ENCODE results near the gene PPP1CC.
"Not testable (repeated sequence)": the region's sequence is repeated elsewhere in the genome, so short reads cannot be mapped to it uniquely, and the experiment has no call there.

The PPP1CC gene

DNA sequence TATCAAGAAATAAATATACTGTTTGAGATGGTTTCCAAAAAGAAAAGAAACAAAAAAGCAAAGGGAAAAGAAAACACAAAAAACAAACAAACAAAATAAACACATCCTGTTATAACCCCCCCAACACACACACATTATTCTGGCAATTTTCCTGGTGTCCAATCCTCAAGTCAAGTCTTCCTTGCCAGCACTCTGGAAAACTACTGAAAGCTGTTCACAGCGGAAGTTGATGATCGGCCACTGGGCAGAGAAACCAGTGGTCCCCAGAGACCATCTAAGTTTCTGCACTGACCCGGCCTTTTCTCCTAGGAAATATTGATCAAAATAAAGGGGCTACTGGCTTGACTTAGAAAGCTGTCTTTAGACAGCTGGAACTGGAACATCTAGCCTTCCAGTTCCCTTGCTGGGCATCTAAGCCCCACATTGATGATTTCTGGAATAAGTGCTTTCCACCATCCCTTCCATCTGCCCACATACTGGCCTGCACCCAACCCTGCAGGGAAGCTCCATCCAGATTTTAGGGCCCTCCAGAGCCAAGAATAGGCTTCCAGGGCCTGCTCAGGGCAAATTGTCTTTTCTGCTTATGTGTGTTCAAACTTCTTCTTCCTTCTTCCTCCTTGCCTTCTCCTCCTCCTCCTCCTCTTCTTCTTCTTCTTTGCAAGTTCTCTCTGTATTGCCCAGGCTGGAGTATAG is 11.6 kb upstream of the PPP1CC start:
- DNase-seq (ENCODE audit: low spot score), result no peak

GRCh38 chr12:110750784-110751461 is 8.2 kb upstream of the PPP1CC start:
- DNase-seq (ENCODE audit: low spot score), result no peak

GRCh38 chr12:110746550-110746949 is 3.9 kb upstream of the PPP1CC start:
- DNase-seq (ENCODE audit: low spot score), result no peak

- DNase-seq (ENCODE audit: low spot score), result no peak
Measured at GRCh38 chr12:110745542-110746284, 3.0 kb upstream of the PPP1CC start.

DNA sequence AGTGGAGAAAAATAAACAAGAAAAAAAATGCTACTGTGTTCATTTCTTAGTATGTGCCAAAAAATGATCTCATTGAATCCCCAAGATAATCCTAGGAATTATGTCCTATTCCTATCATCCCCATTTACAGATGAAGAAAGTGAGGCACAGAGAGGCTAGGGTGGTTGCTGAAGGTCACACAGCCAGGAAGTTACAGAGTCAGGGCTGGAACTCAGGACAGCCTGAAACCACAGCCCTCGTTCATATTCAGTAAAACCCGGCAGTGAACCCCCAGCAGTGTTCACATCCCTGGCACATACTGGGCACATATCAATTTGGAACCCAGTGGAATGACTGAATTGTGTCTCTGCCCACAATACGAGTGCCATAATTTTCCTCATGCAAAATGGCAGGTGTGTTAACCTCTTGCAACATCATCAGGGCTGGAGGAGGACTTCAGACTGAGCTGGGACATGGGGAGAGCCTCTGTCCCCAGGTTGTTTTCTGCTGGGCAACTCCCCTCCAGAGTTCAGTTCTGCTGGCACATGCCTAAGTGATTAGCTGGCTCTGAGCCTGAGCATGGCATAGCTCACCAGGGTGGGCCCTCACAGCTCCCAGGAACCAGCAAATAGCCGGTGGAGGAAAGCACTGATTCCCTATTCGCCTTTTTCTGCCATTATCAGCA is 2.0 kb upstream of the PPP1CC start:
- DNase-seq (ENCODE audit: low spot score), result no peak

GRCh38 chr12:110744151-110744571 is 1.5 kb upstream of the PPP1CC start:
- peak; percentile 94 for DNase-seq (ENCODE audit: low spot score)

DNA sequence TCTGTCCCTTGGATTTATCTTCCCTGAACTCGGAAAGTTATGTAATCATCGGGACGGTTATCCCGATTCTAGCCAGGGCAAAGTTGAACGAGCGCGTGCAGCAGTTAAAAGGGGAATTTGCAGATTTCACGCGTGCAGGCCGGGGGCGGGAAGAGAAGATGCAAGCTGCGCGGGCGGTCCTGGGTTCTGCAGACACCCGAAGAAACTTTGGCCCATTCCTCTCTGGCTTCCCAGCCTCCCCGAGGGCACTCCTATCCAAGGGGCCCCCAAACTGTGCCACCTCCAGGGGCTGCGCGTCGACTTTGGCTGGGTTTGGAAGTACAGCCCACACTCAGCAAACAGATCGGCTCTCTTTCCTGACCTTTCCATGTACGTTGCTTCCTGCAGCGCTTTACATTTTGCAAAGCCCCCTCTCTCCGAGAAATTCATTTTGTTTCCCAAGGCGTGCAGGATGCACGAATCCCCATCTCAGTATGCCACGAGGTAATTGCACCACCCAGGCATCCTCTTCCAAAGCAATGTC is 941 bp upstream of the PPP1CC start:
- DNase-seq (ENCODE audit: low spot score), result peak; percentile 57

- no peak for DNase-seq (ENCODE audit: low spot score)
Measured at GRCh38 chr12:110742096-110742717, 484 bp downstream of the PPP1CC start.

DNA sequence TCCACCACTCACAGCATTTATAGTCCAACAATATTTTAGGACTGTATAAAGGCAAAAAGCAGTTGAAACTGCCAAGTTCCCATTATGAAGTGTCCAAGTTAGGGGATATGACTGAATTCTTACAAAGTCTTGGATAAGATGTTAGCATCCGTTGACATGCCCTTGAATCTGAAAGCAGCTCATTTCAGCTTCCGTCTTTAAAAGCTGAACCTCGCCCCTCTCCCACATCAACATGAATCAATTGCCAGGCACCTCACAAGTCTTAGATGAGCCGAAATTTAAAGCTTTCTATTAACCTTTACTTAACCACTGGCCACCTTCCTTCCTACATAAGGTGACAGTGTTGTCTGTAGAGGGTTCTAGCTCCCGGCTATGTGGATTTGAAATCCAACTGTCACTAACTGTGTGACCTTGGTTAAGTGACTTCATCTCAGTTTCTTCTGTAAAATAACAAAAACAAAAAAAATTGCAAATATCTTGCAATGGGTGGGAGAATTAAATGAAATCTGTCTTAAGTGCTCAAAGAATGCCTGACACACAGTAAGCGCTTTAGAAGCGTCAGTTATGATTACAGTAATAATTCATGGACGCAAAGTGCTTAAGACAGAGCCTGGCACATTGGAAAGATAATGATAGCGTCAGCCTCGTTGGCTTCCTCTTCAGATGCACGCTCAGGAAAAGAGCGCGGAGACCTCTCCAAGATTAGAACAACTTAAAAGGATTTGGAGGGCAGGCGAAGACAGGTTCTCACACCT is 1.2 kb downstream of the PPP1CC start:
- DNase-seq (ENCODE audit: low spot score), result peak; percentile 39

- no peak for DNase-seq (ENCODE audit: low spot score)
Measured at GRCh38 chr12:110739894-110740293, 2.8 kb downstream of the PPP1CC start.

DNA sequence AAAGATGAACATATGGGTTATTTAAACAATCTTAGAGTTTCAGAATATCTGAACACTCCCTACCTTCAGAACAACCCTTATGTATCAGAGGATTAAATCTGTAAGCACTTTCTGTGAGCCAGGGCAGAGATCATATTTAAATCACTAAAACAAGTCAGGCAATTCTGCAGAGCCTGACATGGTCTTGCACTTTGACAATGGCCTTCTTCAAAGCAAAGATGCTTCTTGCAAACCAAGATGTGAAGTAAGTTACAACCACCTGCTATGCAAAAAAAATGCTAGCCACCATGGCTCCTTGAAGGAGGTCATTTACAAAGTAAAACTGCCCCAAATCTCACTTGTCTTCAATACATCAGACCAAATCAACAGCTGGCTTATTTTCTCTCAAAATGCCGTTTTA is 3.2 kb downstream of the PPP1CC start:
- DNase-seq (ENCODE audit: low spot score), result no peak

DNA sequence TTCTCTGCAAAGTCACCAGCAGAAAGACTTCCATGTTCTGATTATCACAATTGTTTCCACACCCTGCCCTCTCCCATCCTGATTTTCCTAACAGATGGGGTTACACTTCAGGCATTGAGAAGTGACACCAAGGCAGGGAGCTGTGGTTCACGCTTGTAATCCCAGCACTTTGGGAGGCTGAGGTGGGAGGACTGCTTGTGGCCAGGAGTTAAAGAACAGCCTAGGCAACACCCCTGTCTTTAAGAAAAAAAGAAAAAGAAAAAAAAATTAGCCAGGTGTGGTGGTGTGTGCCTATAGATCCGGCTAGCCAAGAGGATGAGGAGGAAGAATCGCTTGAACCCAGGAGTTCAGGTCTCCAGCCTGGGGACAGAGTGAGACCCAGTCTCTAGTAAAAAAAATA is 5.2 kb downstream of the PPP1CC start:
- DNase-seq (ENCODE audit: low spot score), result no peak

GRCh38 chr12:110737016-110737415 is 5.7 kb downstream of the PPP1CC start:
- DNase-seq (ENCODE audit: low spot score), result not testable (repeated sequence)

GRCh38 chr12:110733900-110734299 is 8.8 kb downstream of the PPP1CC start:
- DNase-seq (ENCODE audit: low spot score), result no peak

GRCh38 chr12:110733089-110733715 is 9.5 kb downstream of the PPP1CC start:
- no peak for DNase-seq (ENCODE audit: low spot score)

DNA sequence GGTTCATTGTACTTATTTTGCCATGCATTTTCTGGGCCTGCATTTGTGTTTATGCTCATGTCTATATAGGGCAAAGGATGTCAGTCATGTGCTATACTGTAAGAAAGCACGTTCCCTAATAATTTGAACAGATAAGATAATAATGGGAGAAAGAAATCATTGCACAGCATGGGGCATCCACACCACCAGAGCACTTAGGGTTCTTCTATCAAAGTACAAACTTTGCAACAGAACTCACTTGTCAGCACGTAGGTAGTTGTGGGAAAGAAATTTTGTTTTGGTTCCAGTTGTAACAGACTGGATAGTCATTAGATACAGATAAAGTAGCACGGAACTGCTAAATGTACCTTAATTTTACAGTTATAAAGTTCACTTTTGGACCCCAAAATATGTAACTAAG is 10.1 kb downstream of the PPP1CC start:
- no peak for DNase-seq (ENCODE audit: low spot score)

DNA sequence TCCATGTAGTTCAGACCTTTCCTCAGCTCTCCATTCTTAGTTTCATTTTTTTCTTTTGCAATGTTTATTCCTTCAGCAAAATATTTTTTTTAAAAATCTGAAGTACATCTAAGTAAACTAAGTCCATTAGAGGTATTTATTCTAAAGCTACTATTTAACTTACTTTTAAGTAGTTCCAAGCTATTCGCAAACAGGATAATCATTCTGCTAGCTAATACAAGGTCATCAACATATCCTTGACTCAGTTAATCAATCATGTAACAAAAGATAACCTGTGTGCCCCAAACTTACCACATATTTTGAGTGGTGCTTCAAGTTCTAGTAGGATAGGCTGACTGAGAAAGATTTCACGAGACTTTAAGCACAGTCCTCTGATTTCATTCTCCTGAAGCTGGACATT is 11.2 kb downstream of the PPP1CC start:
- DNase-seq (ENCODE audit: low spot score), result no peak

GRCh38 chr12:110728628-110729027 is 14.1 kb downstream of the PPP1CC start:
- no peak for DNase-seq (ENCODE audit: low spot score)

DNA sequence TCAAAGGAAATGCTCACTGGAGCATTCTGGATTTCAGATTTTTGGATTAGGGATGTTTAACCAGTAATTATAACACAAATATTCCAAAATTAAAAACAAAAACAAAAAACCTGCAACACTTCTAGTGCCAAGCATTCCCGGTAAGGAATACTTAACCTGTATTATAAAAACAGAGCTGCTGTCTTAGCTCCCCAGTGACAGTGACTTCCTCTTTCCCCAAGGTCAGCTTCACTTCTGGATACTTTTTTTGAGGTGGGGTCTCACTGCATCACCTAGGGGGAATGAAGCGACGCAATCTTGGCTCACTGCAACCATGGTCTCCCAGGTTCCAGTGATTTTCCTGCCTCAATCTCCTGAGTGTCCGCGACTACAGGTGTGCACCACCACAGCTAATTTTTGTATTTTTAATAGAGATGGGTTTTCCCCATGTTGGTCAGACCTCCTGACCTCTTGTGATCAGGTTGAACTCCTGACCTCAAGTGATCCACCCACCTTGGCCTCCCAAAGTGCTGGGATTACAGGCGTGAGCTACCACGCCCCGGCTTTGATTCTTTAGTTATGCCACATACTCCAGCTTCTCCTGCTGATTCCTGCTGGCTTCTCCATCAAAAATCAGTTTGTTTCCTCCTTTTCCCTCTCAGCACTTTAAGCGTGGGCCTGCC is 15.9 kb downstream of the PPP1CC start:
- DNase-seq (ENCODE audit: low spot score), result no peak

GRCh38 chr12:110726028-110726427 is 16.7 kb downstream of the PPP1CC start:
- DNase-seq (ENCODE audit: low spot score), result no peak
